Trophoblast cell (in vitro differentiated cells and primary cell): Measurements from ENCODE around the gene OR13C4.
A peak's percentile ranks its signal among the peaks of the same experiment; 100 is the strongest.

Source experiments
- DNase-seq, 2 donors: peaks; one replicate each; pipeline ENCODE4 v3.0.0-alpha.2; 2016
- H2AFZ ChIP-seq: 2 replicates; pipeline ENCODE4 v1.6.1; 2013; ENCODE audit warnings: low read length, moderate library complexity, mild to moderate bottlenecking; ENCODE audit not compliant: insufficient read depth, poor library complexity
- H2AK5ac ChIP-seq: 2 replicates; pipeline ENCODE4 v1.6.1; 2013; ENCODE audit warnings: mild to moderate bottlenecking, low read length
- H2BK120ac ChIP-seq: 2 replicates; pipeline ENCODE4 v1.6.1; 2013; ENCODE audit warnings: low read length, mild to moderate bottlenecking, moderate library complexity; ENCODE audit not compliant: insufficient read depth, poor library complexity
- H2BK12ac ChIP-seq: 2 replicates; pipeline ENCODE4 v1.6.1; 2013; ENCODE audit warnings: mild to moderate bottlenecking, low read length, moderate library complexity
- H2BK5ac ChIP-seq: 2 replicates; pipeline ENCODE4 v1.6.1; 2013; ENCODE audit warnings: low read length, low read depth, moderate library complexity, mild to moderate bottlenecking; ENCODE audit not compliant: poor library complexity
- H3K14ac ChIP-seq: 2 replicates; pipeline ENCODE4 v1.6.1; 2013; ENCODE audit warnings: mild to moderate bottlenecking, low read length
- H3K18ac ChIP-seq: 2 replicates; pipeline ENCODE4 v1.6.1; 2013; ENCODE audit warnings: mild to moderate bottlenecking, low read length
- H3K23ac ChIP-seq: 2 replicates; pipeline ENCODE4 v1.6.1; 2013; ENCODE audit warnings: low read length
- H3K27ac ChIP-seq: 2 replicates; pipeline ENCODE4 v1.5.1; 2013; ENCODE audit warnings: low read depth, mild to moderate bottlenecking, inconsistent platforms, low read length, moderate library complexity
- H3K27me3 ChIP-seq: 2 replicates; pipeline ENCODE4 v1.6.1; 2013; ENCODE audit warnings: inconsistent platforms, mild to moderate bottlenecking, low read length, moderate library complexity; ENCODE audit not compliant: insufficient read depth
- H3K36me3 ChIP-seq, 2 experiments: 1 replicate in 1 of 2; 2 replicates in 1 of 2; pipeline ENCODE4 v1.6.1; 2013; ENCODE audit warnings: low read length in 2 of 2, mild to moderate bottlenecking in 2 of 2, moderate library complexity in 1 of 2; ENCODE audit not compliant: insufficient read depth in 2 of 2, control insufficient read depth in 1 of 2
- H3K4ac ChIP-seq: 2 replicates; pipeline ENCODE4 v1.6.1; 2013; ENCODE audit warnings: low read depth, mild to moderate bottlenecking, low read length, moderate library complexity
- H3K4me1 ChIP-seq, 2 experiments: 1 replicate in 1 of 2; 2 replicates in 1 of 2; pipeline ENCODE4 v1.6.1; 2013; ENCODE audit warnings: low read length in 2 of 2, mild to moderate bottlenecking in 2 of 2, moderate library complexity in 1 of 2; ENCODE audit not compliant: insufficient read depth in 2 of 2, control insufficient read depth in 1 of 2
- H3K4me2 ChIP-seq: 2 replicates; pipeline ENCODE4 v1.6.1; 2013; ENCODE audit warnings: inconsistent platforms, mild to moderate bottlenecking, low read length, moderate library complexity
- H3K4me3 ChIP-seq: 2 replicates; pipeline ENCODE4 v1.5.1; 2013; ENCODE audit warnings: mild to moderate bottlenecking, low read depth, low read length, inconsistent platforms
- H3K79me1 ChIP-seq: one replicate; pipeline ENCODE4 v1.6.1; 2013; ENCODE audit warnings: low read length
- H3K79me2 ChIP-seq: 2 replicates; pipeline ENCODE4 v1.6.1; 2013; ENCODE audit warnings: low read length, mild to moderate bottlenecking; ENCODE audit not compliant: control insufficient read depth, insufficient read depth, poor library complexity
- H3K9ac ChIP-seq: 2 replicates; pipeline ENCODE4 v1.6.1; 2013; ENCODE audit warnings: mild to moderate bottlenecking, low read length
- H3K9me3 ChIP-seq: 2 replicates; pipeline ENCODE4 v1.6.1; 2013; ENCODE audit warnings: low read depth, mild to moderate bottlenecking, control low read depth, inconsistent platforms, low read length; ENCODE audit not compliant: insufficient read depth
- H4K12ac ChIP-seq: 2 replicates; pipeline ENCODE4 v1.6.1; 2013; ENCODE audit warnings: low read depth, mild to moderate bottlenecking, low read length, moderate library complexity
- H4K8ac ChIP-seq: 2 replicates; pipeline ENCODE4 v1.6.1; 2013; ENCODE audit warnings: low read depth, mild to moderate bottlenecking, low read length, moderate library complexity
- H4K91ac ChIP-seq: one replicate; pipeline ENCODE4 v1.6.1; 2013; ENCODE audit warnings: low read depth, mild to moderate bottlenecking, low read length, moderate library complexity
- WGBS: extraction: QIAGEN DNeasy Blood & Tissue Kit; methylation state at CpG from one replicate; pipeline ENCODE4 v1.1.7; 2013; ENCODE audit warnings: missing lambda C conversion rate; ENCODE audit not compliant: insufficient read length, insufficient coverage; ENCODE audit errors: extremely low coverage; 5-methylcytosine and 5-hydroxymethylcytosine counted together

Gene OR13C4

GRCh38 chr9:104514901-104515300 is 12.1 kb downstream of the OR13C4 start:
- H3K4ac ChIP-seq, result no peak overlapping the region
- no peak overlapping the region for H3K4me2 ChIP-seq
- no peak for DNase-seq
- no peak overlapping the region for H4K8ac ChIP-seq
- no peaks in the 10 kb centered on the region for H3K4me1 ChIP-seq
- no peak overlapping the region for H2BK120ac ChIP-seq
- H2BK5ac ChIP-seq, result no peak overlapping the region
- WGBS, result no CpG with 5 or more reads among the region's 5 CpGs
- H3K14ac ChIP-seq, result no peak overlapping the region
- no peak overlapping the region for H3K9ac ChIP-seq
- H2AFZ ChIP-seq, result no peak overlapping the region
- H2BK12ac ChIP-seq, result no peak overlapping the region
- H2AK5ac ChIP-seq, result no peak overlapping the region
- H4K12ac ChIP-seq, result no peak overlapping the region
- H3K9me3 ChIP-seq, result no peaks in the 10 kb centered on the region
- H3K79me2 ChIP-seq, result no peaks in the 10 kb centered on the region
- H3K18ac ChIP-seq, result no peak overlapping the region
- no peak overlapping the region for H4K91ac ChIP-seq
- H3K36me3 ChIP-seq, result no peaks in the 10 kb centered on the region
- H3K27me3 ChIP-seq, result no peaks in the 10 kb centered on the region
- no peaks in the 10 kb centered on the region for H3K79me1 ChIP-seq
- no peak overlapping the region for H3K4me3 ChIP-seq
- H3K27ac ChIP-seq, result no peak overlapping the region
- no peak overlapping the region for H3K23ac ChIP-seq

- Histone ChIP-seq H3K14ac (no peak overlapping the region), H3K18ac (no peak overlapping the region), H4K91ac (no peak overlapping the region), H2BK5ac (no peak overlapping the region), H3K4ac (no peak overlapping the region), H2BK120ac (no peak overlapping the region), H3K79me1 (no peaks in the 10 kb centered on the region), H4K8ac (no peak overlapping the region), H3K23ac (no peak overlapping the region), H3K4me3 (no peak overlapping the region), H3K27ac (no peak overlapping the region), H4K12ac (no peak overlapping the region), H3K9ac (no peak overlapping the region), H2AK5ac (no peak overlapping the region), H3K4me1 (no peaks in the 10 kb centered on the region), H3K9me3 (no peaks in the 10 kb centered on the region), H3K4me2 (no peak overlapping the region), H3K79me2 (no peaks in the 10 kb centered on the region), H2AFZ (no peak overlapping the region), H2BK12ac (no peak overlapping the region), H3K27me3 (no peaks in the 10 kb centered on the region), H3K36me3 (no peaks in the 10 kb centered on the region)
- DNase-seq, result peak in 1 of 2 donors; percentile 2
Measured at GRCh38 chr9:104506565-104506964, 20.4 kb downstream of the OR13C4 start.

- Histone ChIP-seq H4K12ac (no peak within 1 kb of the TSS), H2BK12ac (no peak within 1 kb of the TSS), H3K79me1 (no peaks in the 10 kb centered on the region), H3K36me3 (no peaks in the 10 kb centered on the region), H2AFZ (no peak within 1 kb of the TSS), H3K79me2 (no peaks in the 10 kb centered on the region), H3K4ac (no peak within 1 kb of the TSS), H2BK5ac (no peak within 1 kb of the TSS), H4K91ac (no peak within 1 kb of the TSS), H3K4me2 (no peak within 1 kb of the TSS), H3K9me3 (no peaks in the 10 kb centered on the region), H4K8ac (no peak within 1 kb of the TSS), H2BK120ac (no peak within 1 kb of the TSS), H2AK5ac (no peak within 1 kb of the TSS), H3K23ac (no peak within 1 kb of the TSS), H3K27ac (no peak within 1 kb of the TSS), H3K4me3 (no peak within 1 kb of the TSS), H3K14ac (no peak within 1 kb of the TSS), H3K4me1 (no peaks in the 10 kb centered on the region), H3K27me3 (no peaks in the 10 kb centered on the region), H3K9ac (no peak within 1 kb of the TSS), H3K18ac (no peak within 1 kb of the TSS)
- WGBS, result no CpG with 5 or more reads among the region's 5 CpGs
- no peak for DNase-seq
Measured at GRCh38 chr9:104503963-104504362, 23.0 kb downstream of the OR13C4 start, which contains the start of gene OR13F1. Gene OR13F1 (plus strand): TSS chr9:104504263. CDS start chr9:104504263, 0 bp downstream.

GRCh38 chr9:104503440-104503839 is 23.6 kb downstream of the OR13C4 start:
- H3K27ac ChIP-seq, result no peak overlapping the region
- H3K14ac ChIP-seq, result no peak overlapping the region
- no peaks in the 10 kb centered on the region for H3K9me3 ChIP-seq
- H2AFZ ChIP-seq, result no peak overlapping the region
- no peak overlapping the region for H2BK120ac ChIP-seq
- H3K79me1 ChIP-seq, result no peaks in the 10 kb centered on the region
- no peak overlapping the region for H4K12ac ChIP-seq
- H4K8ac ChIP-seq, result no peak overlapping the region
- no peak overlapping the region for H3K4me2 ChIP-seq
- no peak overlapping the region for H3K4ac ChIP-seq
- H3K9ac ChIP-seq, result no peak overlapping the region
- no peak overlapping the region for H2BK12ac ChIP-seq
- no peaks in the 10 kb centered on the region for H3K79me2 ChIP-seq
- no peak overlapping the region for H3K4me3 ChIP-seq
- no peak overlapping the region for H2AK5ac ChIP-seq
- no peak overlapping the region for H3K18ac ChIP-seq
- H3K27me3 ChIP-seq, result no peaks in the 10 kb centered on the region
- no peak overlapping the region for H4K91ac ChIP-seq
- H3K4me1 ChIP-seq, result no peaks in the 10 kb centered on the region
- no peaks in the 10 kb centered on the region for H3K36me3 ChIP-seq
- DNase-seq, result no peak
- H3K23ac ChIP-seq, result no peak overlapping the region
- H2BK5ac ChIP-seq, result no peak overlapping the region
